ENCODE results near the gene MYL2. TPM values are rescaled to one million over a fixed set of nuclear protein-coding genes. Genes with fewer than 3 reads are reported as not detected.

MYL2 gene
- total RNA-seq, 2 experiments from 2014 or later, result not detected

DNA sequence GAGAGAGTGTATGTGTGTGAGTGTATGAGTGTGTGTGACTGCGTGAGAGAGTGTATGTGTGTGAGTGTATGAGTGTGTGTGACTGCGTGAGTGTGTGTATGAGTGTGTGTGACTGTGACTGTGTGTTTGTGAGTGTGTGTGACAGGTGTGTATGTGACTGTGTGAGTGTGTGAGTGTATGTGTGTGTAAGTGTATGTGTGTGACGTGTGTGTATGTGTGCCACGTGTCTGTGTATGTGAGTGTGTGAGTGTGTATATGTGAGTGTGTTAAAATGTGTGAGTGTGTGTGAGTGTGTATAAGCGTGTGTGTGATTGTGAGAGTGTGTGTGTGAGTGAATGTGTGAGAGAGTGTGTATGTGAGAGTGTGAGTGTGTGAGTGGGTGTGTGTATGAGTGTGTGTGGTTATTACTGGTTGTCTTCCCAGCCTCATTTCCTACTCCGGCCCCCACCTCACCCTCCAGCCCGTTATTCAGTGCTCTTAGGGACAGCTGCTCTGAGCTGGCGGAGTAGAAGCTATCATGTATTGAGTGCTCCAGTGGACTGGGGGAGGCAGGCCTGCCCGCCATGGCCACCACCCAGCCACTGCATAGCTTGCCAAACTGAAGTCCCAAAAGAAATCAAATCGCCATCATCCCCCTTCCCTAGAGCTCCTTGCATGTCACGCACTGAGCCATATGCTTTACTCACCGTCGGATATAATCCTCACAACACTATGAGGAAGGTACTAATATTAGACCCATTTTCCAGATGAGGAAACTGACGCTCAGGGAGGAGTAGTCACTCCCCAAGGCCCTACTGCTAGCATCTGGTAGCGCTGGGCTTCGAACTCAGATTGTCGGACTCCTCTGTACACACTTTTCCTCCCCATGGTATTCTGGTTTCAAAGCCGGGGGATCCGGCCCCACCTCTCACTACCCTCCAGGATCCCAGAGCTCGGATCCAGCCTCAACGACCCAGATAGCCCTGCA is 10.3 kb upstream of the MYL2 start:
- no peaks in the 10 kb centered on the region for H3K36me3 Mint-ChIP-seq (ENCODE audit: low read depth)
- DNase-seq, result no peak
- no peak for ATAC-seq
- intact Hi-C loops (cut with micrococcal nuclease), result loop anchor here (10.0 kb wide), 1 partner anchor 374 kb away; no protein-coding TSS in a partner anchor
- TF ChIP-seq, protein P1, sequence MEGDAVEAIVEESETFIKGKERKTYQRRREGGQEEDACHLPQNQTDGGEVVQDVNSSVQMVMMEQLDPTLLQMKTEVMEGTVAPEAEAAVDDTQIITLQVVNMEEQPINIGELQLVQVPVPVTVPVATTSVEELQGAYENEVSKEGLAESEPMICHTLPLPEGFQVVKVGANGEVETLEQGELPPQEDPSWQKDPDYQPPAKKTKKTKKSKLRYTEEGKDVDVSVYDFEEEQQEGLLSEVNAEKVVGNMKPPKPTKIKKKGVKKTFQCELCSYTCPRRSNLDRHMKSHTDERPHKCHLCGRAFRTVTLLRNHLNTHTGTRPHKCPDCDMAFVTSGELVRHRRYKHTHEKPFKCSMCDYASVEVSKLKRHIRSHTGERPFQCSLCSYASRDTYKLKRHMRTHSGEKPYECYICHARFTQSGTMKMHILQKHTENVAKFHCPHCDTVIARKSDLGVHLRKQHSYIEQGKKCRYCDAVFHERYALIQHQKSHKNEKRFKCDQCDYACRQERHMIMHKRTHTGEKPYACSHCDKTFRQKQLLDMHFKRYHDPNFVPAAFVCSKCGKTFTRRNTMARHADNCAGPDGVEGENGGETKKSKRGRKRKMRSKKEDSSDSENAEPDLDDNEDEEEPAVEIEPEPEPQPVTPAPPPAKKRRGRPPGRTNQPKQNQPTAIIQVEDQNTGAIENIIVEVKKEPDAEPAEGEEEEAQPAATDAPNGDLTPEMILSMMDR (IDR thresholded peaks at IDR 0.05), result no peak
- ChIA-PET CTCF (interaction anchor here (2.3 kb wide), 1 partner anchor 368 kb away, joined by 5 read pairs; no protein-coding TSS in a partner anchor), POLR2A (no interaction called here)
- no peaks in the 10 kb centered on the region for H3K4me1 Mint-ChIP-seq (ENCODE audit: low read depth)
- H3K27ac Mint-ChIP-seq, result no peak overlapping the region
- H3K4me3 Mint-ChIP-seq, result no peak overlapping the region
- H3K9me3 Mint-ChIP-seq, result no peaks in the 10 kb centered on the region
- peaks cover 2% of the 10 kb centered on the region for H3K27me3 Mint-ChIP-seq

DNA sequence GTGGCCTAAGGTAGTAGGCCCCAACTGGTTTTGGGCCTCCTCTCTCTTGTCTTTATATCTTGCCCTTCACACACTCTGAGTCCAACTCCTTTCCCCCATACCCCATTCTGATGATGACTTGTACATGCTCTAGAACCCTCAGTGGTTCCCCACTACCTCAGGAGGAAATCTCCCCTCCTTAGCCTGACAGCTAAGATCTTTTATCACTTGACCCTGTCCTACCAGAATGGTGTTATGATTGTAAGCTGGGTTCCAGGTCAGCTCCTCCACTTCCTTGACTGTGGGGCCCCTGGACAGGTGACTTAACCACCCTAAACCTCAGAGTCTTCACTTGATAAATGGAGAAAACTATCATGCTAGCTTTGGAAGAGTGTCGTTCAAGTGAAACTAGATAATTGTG is 9.4 kb upstream of the MYL2 start:
- TF ChIP-seq, protein P1 (IDR thresholded peaks at IDR 0.05), result no peak
- ChIA-PET POLR2A (no interaction called here), CTCF (interaction anchor here (2.3 kb wide), 1 partner anchor 369 kb away, joined by 5 read pairs; no protein-coding TSS in a partner anchor)
- DNase-seq (no peak), ATAC-seq (no peak)
- Mint-ChIP-seq H3K9me3 (no peaks in the 10 kb centered on the region), H3K4me3 (no peak overlapping the region), H3K27me3 (peaks cover 4% of the 10 kb centered on the region), H3K36me3 (ENCODE audit: low read depth) (no peaks in the 10 kb centered on the region), H3K4me1 (ENCODE audit: low read depth) (no peaks in the 10 kb centered on the region), H3K27ac (no peak overlapping the region)
- intact Hi-C loops (cut with micrococcal nuclease), result loop anchor here (10.0 kb wide), 1 partner anchor 375 kb away; no protein-coding TSS in a partner anchor

DNA sequence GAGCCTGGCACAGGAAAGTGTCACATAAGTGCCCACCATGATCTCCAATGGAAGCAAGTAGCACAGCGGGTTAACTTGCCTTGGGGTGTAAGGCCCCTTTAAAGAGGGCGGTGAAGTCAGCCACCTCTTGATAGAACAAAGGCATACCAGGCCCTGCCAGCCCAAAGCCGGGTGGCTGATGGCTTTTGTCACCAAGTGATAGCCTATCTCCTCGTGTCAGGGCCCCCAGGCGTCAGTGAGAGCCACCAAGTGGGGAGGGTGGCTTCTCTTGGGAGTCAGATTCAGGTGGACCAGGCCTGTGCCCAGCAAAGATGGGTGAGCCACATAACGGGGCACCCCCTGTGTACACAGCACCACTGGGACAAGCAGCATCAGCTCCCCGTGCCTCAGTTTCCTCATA is 8.3 kb upstream of the MYL2 start:
- H3K4me1 Mint-ChIP-seq (ENCODE audit: low read depth), result no peaks in the 10 kb centered on the region
- no peak for DNase-seq
- ATAC-seq, result no peak
- intact Hi-C loops (cut with micrococcal nuclease), result no loop called here
- ChIA-PET POLR2A (no interaction called here), CTCF (interaction anchor here (1.3 kb wide), 1 partner anchor 9 kb away, joined by 4 read pairs; no protein-coding TSS in a partner anchor)
- TF ChIP-seq, protein P1 (IDR thresholded peaks at IDR 0.05), result no peak
- no peaks in the 10 kb centered on the region for H3K36me3 Mint-ChIP-seq (ENCODE audit: low read depth)
- peaks cover 4% of the 10 kb centered on the region for H3K27me3 Mint-ChIP-seq
- H3K27ac Mint-ChIP-seq, result no peak overlapping the region
- H3K9me3 Mint-ChIP-seq, result no peaks in the 10 kb centered on the region
- H3K4me3 Mint-ChIP-seq, result no peak overlapping the region

DNA sequence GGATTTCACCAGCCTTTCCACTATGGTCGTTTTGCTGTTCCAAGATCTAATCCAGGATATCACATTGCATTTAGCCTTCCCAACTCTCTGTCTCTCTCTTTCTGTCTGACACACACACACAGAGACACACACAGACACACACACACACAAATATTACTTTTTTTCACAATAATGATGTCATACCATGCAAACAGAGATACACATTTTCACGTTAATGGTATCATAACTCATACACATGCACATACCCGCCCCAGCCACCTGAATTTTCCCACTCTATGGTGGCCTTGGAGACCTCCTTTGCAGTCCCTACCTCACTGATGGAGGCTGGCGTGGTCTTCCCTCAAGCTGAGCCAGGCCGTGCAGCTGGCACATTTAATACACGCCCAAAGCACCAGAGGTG is 7.2 kb upstream of the MYL2 start:
- ATAC-seq, result no peak
- ChIA-PET POLR2A (no interaction called here), CTCF (interaction anchor here (1.3 kb wide), 1 partner anchor 10 kb away, joined by 4 read pairs; no protein-coding TSS in a partner anchor)
- Mint-ChIP-seq H3K4me3 (no peak overlapping the region), H3K27ac (no peak overlapping the region), H3K9me3 (no peaks in the 10 kb centered on the region), H3K4me1 (ENCODE audit: low read depth) (no peaks in the 10 kb centered on the region), H3K36me3 (ENCODE audit: low read depth) (no peaks in the 10 kb centered on the region), H3K27me3 (peaks cover 2% of the 10 kb centered on the region)
- intact Hi-C loops (cut with micrococcal nuclease), result no loop called here
- TF ChIP-seq, protein P1 (IDR thresholded peaks at IDR 0.05), result no peak
- DNase-seq, result no peak
